ENCODE data around the gene PPP1R1A.

Gene PPP1R1A

DNA sequence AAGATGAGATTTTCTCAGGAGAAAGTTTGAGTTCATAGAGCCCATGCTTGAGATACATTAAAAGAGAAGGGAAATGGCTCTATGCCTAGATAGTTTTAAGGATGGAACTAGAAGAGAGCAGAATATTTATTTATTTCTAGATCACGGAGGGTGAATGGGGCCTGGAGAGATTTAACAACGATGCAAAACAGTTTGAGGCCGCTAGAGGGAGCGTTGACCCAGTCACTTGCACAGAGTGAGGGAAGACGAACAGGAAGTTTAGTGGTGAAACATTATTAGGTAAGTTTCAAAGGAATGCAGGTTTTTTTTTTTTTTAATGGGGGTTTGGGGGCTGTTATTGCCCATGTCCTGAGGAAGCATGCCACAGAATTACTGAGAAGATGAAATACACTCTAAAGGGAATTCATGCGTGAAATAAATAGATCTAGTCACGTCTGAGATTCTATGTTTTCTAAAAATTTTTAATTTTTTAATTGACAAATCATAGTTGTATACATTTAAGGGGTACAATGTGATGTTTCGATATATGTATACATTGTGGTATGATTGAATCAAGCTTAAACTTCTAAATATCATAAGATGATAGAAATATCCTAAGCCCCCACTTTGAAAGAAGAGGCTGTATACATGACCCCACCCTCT is 14.8 kb upstream of the PPP1R1A start:
- peak; percentile 83 for DNase-seq

DNA sequence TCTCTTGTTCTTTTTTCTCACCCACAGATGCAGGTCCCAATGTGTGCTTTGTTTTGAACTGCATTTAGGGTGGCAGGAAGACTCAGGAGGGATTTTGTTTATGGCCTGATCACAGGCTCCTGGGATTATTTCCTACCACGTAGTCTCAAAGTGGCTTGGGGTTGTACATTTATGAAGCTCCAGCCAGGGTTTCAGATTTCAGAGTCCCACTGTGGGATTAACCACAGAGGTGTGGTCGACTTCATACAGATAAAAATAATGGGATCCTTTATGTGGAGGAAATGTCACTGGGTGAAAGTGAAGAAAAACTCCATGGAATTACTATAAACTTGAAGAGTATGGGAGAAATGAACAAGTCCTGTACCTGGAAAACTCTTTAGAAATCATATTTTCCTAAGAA is 14.2 kb upstream of the PPP1R1A start:
- no peak for DNase-seq

DNA sequence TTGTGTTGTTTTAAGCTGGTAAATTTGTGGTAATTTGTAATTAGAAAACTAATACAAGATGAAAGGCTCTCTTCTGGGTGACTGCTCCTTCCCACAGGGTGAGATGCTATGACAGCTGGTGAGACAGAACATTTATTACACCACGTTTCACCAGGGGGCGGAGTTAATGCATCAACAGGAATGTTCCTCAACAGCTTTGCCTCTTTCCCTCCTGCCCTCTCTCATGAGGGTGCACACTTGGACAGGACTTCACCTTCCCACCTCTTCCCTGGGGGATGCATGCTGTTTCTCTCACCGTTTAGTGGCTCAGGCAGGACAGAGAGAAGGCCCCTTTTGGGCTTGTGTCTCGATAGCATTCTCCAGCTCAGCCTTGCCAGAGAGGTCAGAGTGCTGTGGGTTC is 13.4 kb upstream of the PPP1R1A start:
- DNase-seq = peak; percentile 17

DNA sequence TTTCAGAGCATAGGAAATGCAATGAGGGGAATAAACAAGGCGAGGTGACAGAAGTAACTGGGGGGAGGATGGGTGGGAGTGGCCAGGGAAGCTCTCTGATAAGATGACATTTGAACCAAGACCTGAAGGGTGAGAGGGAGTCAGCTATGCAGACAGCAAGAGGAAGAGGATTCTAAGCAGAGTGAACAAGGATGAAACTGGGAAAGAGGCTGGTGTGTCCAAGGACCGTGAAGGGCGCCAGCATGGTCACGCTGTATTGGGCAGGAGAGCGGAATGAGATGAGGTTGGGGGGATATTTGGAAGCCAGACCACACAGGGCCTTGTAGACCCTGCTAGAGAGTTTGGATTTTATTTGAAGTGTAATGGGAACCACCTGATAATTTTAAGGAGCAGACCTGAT is 10.5 kb upstream of the PPP1R1A start:
- no peak for DNase-seq

DNA sequence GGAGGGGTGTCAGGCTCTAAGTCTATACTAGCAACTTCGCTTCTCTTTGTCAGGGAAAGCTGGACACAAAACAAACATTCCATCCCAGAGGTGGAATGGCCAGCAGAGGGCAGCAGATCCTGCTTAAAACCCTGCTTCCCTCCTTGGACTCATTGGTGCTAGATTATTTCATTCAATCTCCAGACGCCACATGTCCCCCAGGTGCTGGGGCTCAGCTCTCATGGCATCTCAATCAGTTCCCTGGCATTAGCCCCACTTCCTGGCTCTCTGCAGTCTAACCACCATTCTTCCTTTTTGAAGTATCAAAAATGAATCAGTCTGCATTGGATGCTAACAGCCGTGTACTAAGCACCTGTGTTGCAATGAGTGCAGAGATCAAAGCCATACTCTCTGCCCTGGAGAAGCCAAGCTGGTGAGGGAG is 8.1 kb upstream of the PPP1R1A start:
- peak; percentile 69 for DNase-seq

DNA sequence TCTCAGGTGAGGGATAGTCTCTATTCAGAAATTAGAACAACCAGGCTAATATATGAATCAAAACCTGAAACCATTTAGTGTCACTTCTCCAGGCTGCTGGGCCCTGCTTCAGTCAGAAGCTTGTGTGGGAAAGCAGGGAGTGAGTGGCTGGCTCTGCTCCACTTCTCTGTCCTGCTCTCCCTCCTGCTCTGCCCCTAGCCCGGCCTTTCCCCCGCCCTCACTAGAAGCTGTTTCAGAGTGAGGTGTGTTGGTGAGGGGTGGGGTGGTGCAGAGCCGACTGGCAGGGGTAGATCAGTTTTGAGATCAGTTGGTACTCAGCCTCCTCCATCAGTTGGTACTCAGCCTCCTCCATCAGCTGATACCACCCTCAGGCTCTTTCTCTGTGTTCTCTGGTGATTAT is 7.0 kb upstream of the PPP1R1A start:
- DNase-seq = no peak

DNA sequence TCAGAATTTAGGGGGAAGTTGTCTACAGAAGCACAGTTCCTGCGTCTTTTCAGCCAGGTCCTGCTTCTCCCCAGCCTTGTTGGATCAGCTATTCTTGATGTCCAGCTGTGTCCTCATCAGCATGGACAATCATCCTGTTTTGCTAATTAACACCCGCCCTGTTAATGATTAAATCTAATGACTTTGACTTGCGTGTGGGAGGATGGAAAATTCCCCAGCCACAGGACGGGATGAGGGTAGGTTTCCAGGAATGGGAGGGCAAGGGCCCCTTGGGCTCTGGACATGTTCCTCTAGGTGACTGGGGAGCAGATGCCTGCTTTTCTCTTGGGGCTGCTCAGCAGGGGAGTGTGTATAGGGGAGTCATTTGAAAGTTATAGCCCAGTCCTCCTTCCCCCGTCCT is 5.3 kb upstream of the PPP1R1A start:
- DNase-seq = no peak

DNA sequence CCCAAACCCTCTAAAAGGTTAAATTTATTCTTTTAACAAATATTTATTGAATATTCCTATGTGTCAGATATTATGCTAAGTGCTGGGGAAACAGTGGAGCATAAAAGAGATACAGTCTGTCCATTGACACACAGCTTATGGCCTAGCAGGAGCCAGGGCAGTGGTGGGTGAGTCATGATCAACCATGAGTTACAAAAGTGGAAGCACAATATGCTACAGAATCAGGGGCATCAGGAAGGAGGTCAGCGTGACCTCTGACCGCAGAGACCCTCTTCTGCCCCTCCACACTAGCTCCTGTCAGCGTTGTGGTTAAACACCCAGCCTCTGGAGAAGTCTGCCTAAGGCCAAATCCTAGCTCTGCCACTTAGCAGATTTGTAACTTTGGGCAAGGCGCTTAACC is 4.7 kb upstream of the PPP1R1A start:
- peak; percentile 68 for DNase-seq

DNA sequence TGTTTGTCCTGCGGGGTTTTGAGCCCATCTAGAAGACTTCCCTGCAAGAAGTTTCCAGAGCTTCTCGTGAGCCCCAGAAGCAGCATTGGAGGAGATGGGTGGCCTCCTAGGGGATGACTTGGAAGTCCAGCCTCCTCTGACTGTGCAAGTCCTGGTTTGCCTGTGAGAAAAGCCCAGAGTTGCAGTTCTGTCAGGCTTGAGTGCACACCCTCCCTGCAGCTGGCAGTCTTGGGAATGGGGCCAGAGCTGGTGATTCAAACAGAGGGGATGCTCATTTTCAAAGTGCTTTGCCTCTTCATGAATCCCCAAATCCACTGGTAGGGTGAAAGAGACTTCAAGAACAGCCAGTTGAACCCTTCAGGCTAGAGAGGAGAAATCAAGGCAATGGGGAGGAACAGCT is 3.9 kb upstream of the PPP1R1A start:
- no peak for DNase-seq

DNA sequence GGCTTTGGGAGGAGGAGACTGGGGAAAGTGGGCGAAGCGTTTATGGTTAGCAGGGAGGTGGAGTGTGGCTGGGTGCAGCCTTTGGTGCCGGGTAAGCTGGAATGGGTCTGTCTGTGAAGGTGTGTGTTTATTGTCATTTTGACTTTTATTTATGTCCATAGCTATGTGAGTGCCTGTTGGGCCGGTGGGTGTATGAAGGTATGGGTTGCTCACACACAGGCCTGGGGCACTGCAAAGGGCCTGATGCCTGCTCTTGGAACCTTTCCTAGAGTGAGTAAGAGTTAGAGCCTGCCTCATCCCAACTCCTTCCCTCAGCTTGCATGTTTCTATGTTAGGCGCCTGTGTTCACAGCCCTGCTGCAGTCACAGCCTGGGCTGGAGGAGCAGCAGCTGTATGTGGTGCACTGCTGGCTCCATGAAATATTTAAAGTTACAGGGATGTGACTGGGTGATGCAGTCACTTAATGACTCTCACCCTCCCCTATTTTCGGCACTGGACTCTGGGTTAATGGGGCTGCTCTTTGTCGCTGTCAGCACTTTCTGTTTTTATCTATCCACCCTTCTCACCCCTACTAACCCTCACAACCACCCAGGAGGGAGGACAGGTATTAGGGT is 2.6 kb upstream of the PPP1R1A start:
- DNase-seq = no peak

DNA sequence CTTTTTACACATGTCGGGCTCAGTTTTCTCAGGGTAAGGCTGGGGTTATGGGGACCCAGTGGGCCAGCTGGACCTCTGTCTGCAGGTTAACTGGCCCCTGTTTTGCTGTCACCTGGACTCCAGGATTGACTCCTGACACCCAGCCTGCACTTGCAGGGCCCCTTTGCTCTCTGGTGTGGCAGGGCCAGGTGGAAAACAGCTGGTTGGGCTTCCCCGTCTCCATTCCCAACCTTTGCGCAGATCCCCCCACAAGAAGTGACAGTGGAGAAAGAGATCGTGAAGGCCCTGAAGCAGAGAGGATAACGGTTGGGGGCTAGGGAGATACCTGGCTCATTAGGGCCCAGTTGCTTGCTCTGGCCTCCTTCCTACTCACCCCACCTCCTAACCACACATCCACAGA is 1.5 kb upstream of the PPP1R1A start:
- DNase-seq = no peak

DNA sequence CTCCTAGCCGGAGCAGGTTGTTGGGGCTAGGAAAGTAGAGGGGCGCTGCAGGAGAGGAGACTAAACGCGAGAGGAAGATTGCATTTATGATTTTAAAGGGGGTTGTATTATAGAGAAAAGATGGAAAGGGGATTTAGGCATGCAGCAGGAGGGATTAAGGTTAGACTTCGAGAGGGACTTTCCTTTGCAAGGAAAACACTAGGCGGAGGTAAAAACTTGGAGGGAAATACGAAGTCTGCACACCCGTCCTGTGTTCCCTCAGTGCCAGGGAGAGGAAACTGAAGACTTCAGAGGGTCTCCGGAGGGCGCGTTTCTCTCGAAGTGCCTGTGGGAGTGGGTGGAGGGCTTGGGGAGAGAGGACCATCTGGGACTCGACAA is 420 bp upstream of the PPP1R1A start:
- DNase-seq = no peak

DNA sequence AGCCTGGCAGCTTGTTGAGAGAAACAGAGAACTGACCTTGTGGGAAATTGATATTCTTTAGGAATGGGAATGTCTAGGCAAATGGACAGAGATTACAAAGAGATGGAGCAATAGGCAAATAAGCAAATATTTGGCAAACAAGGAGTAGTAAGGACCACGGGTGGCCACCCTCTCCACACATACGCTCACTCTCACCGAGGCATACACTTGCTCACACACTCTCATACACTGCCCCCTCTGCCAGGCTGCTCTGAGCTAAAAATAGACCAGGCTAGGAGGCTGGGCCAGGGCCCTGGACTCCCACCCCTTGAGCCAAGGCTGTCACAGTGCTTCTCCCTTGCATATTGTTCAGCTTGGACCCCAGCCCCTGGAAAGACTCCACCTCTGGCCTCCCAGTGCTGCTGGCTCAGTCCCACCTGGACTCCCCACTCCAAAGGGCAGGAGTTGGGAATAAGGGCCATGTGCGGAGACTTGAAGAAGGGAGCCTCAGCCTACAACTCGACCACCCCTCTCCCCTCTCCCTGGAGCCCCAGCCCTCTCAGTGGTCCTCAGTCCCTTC is 1.1 kb downstream of the PPP1R1A start:
- DNase-seq = no peak

DNA sequence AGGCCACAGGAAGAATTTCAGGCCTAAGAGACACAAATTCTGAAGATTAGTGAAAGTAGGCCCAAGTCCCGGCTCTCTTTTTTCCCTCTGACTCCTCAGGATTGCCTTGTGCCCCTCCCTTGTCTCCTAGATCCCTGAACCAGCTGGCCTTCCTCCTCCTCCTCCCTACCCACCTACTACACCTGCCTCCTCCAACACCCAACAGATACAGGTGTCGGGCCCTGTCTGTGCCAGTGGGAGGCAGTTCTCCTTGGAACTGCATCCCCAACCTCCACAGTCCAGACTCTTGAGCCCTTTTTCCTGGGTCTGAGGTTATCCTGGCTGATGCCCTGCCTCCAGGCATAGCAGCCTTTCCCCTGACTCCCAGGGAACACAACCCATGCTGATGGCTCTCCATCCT is 1.8 kb downstream of the PPP1R1A start:
- no peak for DNase-seq

DNA sequence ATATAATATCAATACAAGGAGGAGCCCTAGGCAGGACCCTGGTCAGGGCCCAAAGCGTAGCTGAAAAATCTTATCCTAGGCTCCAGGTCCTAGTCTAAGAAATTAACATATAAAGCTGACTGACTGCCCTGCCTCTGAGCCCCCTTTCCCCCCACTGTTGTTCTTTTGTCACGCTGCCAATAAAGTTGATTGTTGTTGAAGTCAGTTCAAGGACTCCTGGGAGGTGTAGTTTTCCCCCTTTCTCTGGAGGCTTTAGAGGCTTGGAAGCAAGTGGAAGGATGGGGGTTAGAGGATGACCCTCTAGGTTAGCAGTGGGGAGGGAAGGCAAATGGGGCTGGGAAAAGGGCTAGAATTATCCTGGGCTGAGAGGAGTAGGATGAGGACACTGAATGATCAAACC is 3.2 kb downstream of the PPP1R1A start:
- no peak for DNase-seq

DNA sequence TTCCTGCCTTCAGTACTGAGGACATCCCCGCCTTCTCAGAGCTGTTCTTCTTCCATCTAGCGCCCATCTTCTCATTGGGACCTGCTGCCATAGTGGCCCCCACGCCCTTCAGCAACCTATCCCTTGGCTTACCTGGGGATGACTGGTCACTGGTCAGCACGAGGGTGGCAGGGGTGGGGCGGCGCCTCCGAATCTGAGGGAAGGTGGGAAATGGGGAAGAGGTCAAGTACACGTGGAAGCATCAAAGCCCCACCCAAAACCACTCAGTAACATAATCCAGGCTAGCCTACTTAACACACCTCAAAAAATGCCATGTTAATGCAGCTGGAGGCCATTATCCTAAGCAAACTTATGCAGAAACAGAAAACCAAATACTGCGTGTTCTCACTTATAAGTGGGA is 4.3 kb downstream of the PPP1R1A start:
- DNase-seq = no peak

DNA sequence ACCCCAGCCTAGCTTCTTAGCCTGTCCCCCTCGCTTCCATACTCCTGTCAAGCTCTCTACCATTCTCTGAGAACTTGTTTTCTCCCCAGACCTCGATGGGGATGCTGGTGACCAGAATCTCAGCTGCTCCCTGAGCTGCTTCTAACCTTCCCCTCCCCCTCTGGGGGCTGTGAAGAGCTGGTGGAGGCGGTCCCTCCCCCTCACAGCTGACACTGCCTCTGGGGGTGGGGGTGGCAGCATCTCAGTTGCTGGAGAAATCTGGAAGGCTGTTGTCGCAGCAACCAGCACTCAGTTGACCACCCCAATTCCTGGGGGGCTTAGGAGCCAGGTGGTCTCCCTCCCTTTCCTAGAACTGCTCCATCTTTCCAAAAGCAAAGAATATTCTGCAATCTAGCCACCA is 4.7 kb downstream of the PPP1R1A start:
- DNase-seq = no peak

DNA sequence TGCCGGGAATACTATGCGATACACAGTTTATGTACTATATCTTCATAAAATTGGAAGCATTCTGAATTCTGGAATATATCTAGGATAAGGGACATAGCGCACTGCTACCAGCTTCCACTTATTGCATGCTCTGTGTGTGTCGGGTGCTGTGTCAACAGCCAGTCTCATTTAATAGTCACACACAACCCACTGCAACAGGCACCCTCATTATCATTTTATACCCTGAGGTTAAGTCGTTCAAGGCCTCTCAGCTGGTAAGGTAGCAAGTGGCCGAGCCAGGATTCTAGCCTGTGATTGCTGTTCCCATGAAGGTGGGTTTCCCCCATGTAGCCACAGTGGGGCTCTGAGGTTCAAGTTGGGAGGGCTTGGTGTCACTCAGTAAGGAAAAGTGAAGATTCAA is 7.0 kb downstream of the PPP1R1A start:
- no peak for DNase-seq

DNA sequence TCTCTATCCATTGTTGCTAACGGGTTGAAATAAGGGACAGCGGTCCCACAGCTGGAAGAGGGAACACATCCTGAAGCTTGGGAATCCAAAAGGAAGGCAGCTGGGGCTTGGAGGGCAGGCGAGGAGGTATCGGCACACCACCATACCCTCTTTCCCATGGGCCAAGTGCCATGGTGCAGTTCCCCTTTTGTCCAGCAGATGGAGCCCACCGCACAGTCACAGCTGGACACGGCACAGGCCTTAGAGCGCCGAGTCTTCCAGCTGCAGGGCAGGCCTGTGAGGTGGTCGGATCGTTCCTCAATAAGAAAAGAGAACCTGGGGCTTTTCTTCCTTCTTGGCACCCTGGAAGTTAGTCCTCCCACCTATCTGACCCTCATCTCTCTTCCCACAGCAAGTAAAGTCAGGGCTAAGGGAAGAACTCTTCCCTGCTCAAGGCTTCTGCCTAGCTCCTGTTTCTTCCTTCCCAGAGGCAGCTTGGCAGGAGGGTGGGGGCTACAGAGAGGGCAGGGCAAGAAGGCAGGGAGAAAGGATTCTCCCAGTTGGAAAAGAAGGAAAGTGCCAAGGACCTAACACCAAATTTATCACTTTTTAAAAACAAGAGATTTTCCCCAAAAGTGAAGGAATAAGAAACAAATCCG is 8.6 kb downstream of the PPP1R1A start:
- DNase-seq = peak; percentile 88

DNA sequence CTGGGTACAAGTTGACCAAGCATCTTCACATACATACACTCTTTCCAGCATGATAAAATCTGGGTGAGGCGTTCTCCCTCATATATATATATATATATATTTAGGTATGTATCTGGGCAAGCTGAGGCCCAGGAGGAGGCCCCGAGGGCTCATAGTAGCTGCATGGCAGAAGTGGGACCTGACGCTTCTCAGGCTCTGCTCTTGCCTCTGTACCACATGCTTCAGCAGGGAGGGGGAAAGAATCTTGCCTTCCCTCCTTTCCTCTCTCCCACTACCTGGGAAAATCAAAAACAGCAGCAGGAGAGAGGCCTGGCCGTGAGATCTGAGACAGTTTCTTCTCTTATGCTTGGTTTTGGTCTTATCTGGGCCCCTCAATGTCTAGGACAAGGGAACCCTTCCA is 9.2 kb downstream of the PPP1R1A start:
- no peak for DNase-seq

DNA sequence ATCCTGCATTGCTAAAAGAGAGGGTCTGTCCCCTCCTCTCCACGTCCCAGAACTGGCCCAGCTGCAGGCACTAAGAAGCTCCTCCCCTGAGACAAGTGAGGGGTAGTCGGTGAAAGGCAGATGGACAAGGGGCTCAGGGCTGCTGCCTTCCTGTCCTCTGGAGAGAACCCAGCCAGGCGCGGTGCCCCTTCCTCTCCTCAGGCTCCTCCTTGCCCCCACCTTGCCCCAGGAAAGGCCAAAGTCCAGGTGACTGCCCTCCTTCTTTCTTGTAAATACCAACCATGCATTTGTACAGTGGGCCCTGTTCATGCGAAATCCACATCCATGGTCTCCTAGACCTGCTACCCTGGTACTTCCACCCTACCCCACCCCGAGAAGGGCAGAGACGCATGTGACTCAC is 9.7 kb downstream of the PPP1R1A start:
- no peak for DNase-seq

DNA sequence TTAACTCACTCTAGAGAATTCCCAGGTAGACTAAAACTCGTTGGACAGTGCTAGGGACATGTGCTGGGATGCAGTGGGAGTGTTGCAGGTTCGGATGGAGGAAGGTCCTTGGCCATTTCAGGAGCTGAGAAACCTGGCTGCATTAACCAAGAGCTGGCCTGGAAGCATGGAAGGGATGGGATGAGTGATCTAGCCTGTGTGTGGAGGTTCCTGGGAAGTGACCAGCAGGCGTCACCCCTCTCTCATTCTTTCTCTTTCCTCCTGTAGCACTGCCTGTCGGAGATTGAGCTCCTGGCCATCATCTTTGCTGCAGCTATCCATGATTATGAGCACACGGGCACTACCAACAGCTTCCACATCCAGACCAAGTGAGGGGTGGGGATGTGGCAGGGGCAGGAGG is 15.6 kb downstream of the PPP1R1A start:
- DNase-seq = no peak

DNA sequence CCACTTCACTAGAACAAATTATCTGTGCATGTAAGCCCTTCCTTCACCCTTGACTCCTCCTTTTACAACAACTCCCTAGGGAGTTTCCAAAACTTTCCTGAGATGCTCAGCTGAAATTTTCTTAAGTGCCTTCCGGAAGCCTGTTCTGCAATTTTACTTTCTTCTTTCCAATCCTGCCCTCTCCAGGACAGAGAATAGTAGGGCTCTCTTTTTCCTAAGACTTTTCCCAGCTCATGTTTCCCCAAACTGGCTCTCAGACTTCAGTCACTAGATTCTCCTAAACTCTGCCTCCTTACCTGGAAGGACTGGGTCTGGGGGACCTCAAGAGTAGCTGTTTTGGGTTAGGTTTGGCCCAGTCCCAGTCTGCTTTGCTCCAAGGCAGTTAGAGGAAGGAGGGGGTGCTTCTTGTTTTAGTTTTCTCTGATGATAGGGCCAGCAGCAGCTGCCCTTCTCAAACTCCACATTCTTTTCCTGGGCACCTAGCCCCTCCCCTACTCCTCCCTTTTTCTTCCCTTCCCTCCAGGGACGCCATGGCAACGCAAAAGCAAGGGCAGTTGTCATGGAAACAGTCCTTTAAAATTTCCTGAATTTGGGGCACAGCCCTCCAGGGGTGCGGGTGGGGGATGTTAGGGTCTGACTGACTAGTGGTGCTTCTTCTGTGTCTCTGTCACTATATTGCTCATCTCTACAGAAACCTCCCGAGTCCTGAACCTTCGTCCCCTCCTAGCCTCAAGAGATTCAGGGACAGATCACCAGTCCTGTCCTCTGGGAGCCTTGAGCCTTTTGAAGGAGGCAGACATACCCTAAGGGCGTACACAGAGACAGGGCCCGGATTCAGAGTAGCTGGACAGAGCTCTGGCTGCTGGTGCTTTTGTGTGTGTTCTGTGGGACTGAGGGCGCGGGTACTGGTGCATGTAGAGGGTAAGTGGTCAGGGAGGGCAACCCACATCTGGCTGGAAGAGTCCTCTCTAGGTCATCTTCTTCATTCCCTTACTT is 17.0 kb downstream of the PPP1R1A start:
- no peak for DNase-seq
